CD4-positive, alpha-beta T cell (primary cell): Measurements from ENCODE around the gene LEF1. TPM values are rescaled to one million over a fixed set of nuclear protein-coding genes. Genes with fewer than 3 reads are reported as not detected.

Experiments used
- ATAC-seq: fragments of 200-7000 bp; cut with Tn5 transposase; one replicate; pipeline ENCODE4 v1.10.0; 2022; ENCODE audit warnings: mild to moderate bottlenecking; ENCODE audit not compliant: poor library complexity
- CTCF ChIA-PET: fragments of 350-600 bp; sonication (Branson Sonifier 250); formaldehyde crosslinking; loops from one replicate; lab custom pipeline; 2021; ENCODE audit warnings: antibody characterized with exemption, inconsistent platforms; lab: Charles Lee
- POLR2A ChIA-PET: fragments of 350-600 bp; sonication (Branson Sonifier 250); formaldehyde crosslinking; loops from one replicate; lab custom pipeline; 2021; ENCODE audit warnings: antibody characterized with exemption, inconsistent platforms; lab: Charles Lee
- DNase-seq, 14 experiments: peaks; one replicate each; pipeline ENCODE4 v3.0.0-alpha.2; 2013 to 2020; ENCODE audit warnings: mixed read lengths in 2 of 14
- H3K27ac ChIP-seq, 2 donors: one replicate each; pipeline versions ENCODE4 v1.5.1 to v1.7.0; 2013; ENCODE audit warnings: low read length in 2 of 2, low read depth in 1 of 2, mild to moderate bottlenecking in 1 of 2
- H3K27me3 ChIP-seq, 2 experiments: 1 replicate in 1 of 2; 2 replicates in 1 of 2; pipeline versions ENCODE4 v1.6.1 to v1.7.0; 2013; ENCODE audit warnings: low read length in 2 of 2, control low read depth in 1 of 2, mild to moderate bottlenecking in 1 of 2, moderate library complexity in 1 of 2; ENCODE audit not compliant: insufficient read depth in 2 of 2, control insufficient read depth in 1 of 2
- H3K36me3 ChIP-seq: one replicate; pipeline ENCODE4 v1.6.1; 2013; ENCODE audit warnings: low read length, control low read depth; ENCODE audit not compliant: insufficient read depth
- H3K4me1 ChIP-seq: one replicate; pipeline ENCODE4 v1.6.1; 2013; ENCODE audit warnings: low read length, control low read depth; ENCODE audit not compliant: insufficient read depth
- H3K4me3 ChIP-seq: one replicate; pipeline ENCODE4 v1.5.1; 2013; ENCODE audit warnings: mild to moderate bottlenecking, low read length, moderate library complexity
- H3K9me3 ChIP-seq, 2 experiments: 1 replicate in 1 of 2; 2 replicates in 1 of 2; pipeline versions ENCODE4 v1.6.1 to v1.7.0; 2013; ENCODE audit warnings: low read length in 2 of 2, mild to moderate bottlenecking in 2 of 2, control low read depth in 1 of 2, moderate library complexity in 1 of 2; ENCODE audit not compliant: control insufficient read depth in 1 of 2, insufficient read depth in 1 of 2
- H3K27ac Mint-ChIP-seq: one replicate; pipeline ENCODE4 v1.8.0; 2020; ENCODE audit warnings: mixed read lengths
- H3K27me3 Mint-ChIP-seq: one replicate; pipeline ENCODE4 v1.8.0; 2021; ENCODE audit warnings: mixed read lengths
- H3K36me3 Mint-ChIP-seq: one replicate; pipeline ENCODE4 v1.8.0; 2021; ENCODE audit warnings: low read depth, mixed read lengths
- H3K4me1 Mint-ChIP-seq: one replicate; pipeline ENCODE4 v1.8.0; 2021; ENCODE audit warnings: low read depth, mixed read lengths
- H3K4me3 Mint-ChIP-seq: one replicate; pipeline ENCODE4 v1.8.0; 2020; ENCODE audit warnings: mild to moderate bottlenecking, mixed read lengths
- H3K9me3 Mint-ChIP-seq: one replicate; pipeline ENCODE4 v1.8.0; 2020; ENCODE audit warnings: mixed read lengths
- CTCF ChIP-seq: fragments of 200-600 bp; IDR thresholded peaks from one replicate; pipeline ENCODE4 v1.8.0; 2022; ENCODE audit warnings: antibody characterized with exemption, mild to moderate bottlenecking
- intact Hi-C, 2 experiments: fragments of 100-400 bp; cut with DNase I in 1 of 2; cut with micrococcal nuclease in 1 of 2; formaldehyde crosslinking; loops; one replicate each; pipeline versions ENCODE4 v1.15.1 to v1.9.0; 2023 to 2025; cut with DNase I, micrococcal nuclease
- total RNA-seq, 174 experiments: library from RNA in 2 of 174; stranded (reverse) in 2 of 174; gene quantifications; one replicate each; pipeline ENCODE4 v1.2.3 and lab custom pipeline; 2021 to 2026

Gene LEF1
- total RNA-seq, 2 experiments from 2014 or later, result 409 to 438 TPM

GRCh38 chr4:108203377-108203776 is 34.6 kb upstream of the LEF1 start:
- Histone ChIP-seq H3K4me1 (no peaks in the 10 kb centered on the region), H3K27me3 (no peaks in the 10 kb centered on the region), H3K4me3 (no peak overlapping the region), H3K36me3 (peaks cover 5% of the 10 kb centered on the region), H3K9me3 (no peaks in the 10 kb centered on the region), H3K27ac (no peak overlapping the region)
- Mint-ChIP-seq H3K9me3 (no peaks in the 10 kb centered on the region), H3K36me3 (peaks cover 54% of the 10 kb centered on the region), H3K27ac (no peak overlapping the region), H3K4me1 (peaks cover 11% of the 10 kb centered on the region), H3K27me3 (no peaks in the 10 kb centered on the region), H3K4me3 (no peak overlapping the region)
- CTCF ChIA-PET, result no interaction called here
- intact Hi-C loops, result no loop called here
- POLR2A ChIA-PET, result no interaction called here
- no peak for DNase-seq
- no peak for TF ChIP-seq CTCF
- no peak for ATAC-seq

GRCh38 chr4:108201774-108202173 is 33.0 kb upstream of the LEF1 start:
- Mint-ChIP-seq H3K27me3 (no peaks in the 10 kb centered on the region), H3K4me3 (no peak overlapping the region), H3K27ac (no peak overlapping the region), H3K9me3 (no peaks in the 10 kb centered on the region), H3K4me1 (peaks cover 11% of the 10 kb centered on the region), H3K36me3 (peaks cover 49% of the 10 kb centered on the region)
- no peak for DNase-seq
- intact Hi-C loops, result no loop called here
- H3K27ac ChIP-seq, result no peak overlapping the region
- TF ChIP-seq CTCF, result no peak
- ChIA-PET POLR2A (no interaction called here), CTCF (no interaction called here)
- no peak for ATAC-seq
- H3K27me3 ChIP-seq, result no peaks in the 10 kb centered on the region
- no peak overlapping the region for H3K4me3 ChIP-seq
- H3K9me3 ChIP-seq, result no peaks in the 10 kb centered on the region
- no peaks in the 10 kb centered on the region for H3K4me1 ChIP-seq
- peaks cover 5% of the 10 kb centered on the region for H3K36me3 ChIP-seq

GRCh38 chr4:108199881-108200280 is 31.1 kb upstream of the LEF1 start:
- H3K36me3 Mint-ChIP-seq, result peaks cover 40% of the 10 kb centered on the region
- no peak overlapping the region for H3K27ac Mint-ChIP-seq
- CTCF ChIA-PET, result interaction anchor here (1.0 to 1.5 kb wide), 2 partner anchors 16 to 186 kb away, joined by 3 read pairs; no protein-coding TSS in a partner anchor

More at GRCh38 chr4:108199881-108200280, 31.1 kb upstream of the LEF1 start:
- Histone ChIP-seq H3K4me3 (no peak overlapping the region), H3K9me3 (no peaks in the 10 kb centered on the region), H3K36me3 (peaks cover 5% of the 10 kb centered on the region), H3K27me3 (no peaks in the 10 kb centered on the region), H3K27ac (no peak overlapping the region), H3K4me1 (no peaks in the 10 kb centered on the region)
- Mint-ChIP-seq H3K4me3 (no peak overlapping the region), H3K9me3 (no peaks in the 10 kb centered on the region), H3K4me1 (peaks cover 17% of the 10 kb centered on the region), H3K27me3 (no peaks in the 10 kb centered on the region)
- intact Hi-C loops, result no loop called here
- DNase-seq (no peak), ATAC-seq (no peak)
- POLR2A ChIA-PET, result interaction anchor here (0.6 to 0.7 kb wide), 2 partner anchors 21 to 63 kb away, joined by 3 to 4 read pairs; no protein-coding TSS in a partner anchor
- no peak for TF ChIP-seq CTCF
